IPS-18c (cell line): Measurements from ENCODE around the gene WWOX.

Experiments
- H3K4me3 ChIP-seq: 2 replicates; pipeline ENCODE4 v1.7.0; 2013; ENCODE audit warnings: low read depth, mild to moderate bottlenecking, low read length, moderate library complexity; ENCODE audit not compliant: insufficient read depth
- H3K9me3 ChIP-seq: one replicate; pipeline ENCODE4 v1.6.1; 2013; ENCODE audit warnings: mild to moderate bottlenecking, low read length, moderate library complexity; ENCODE audit not compliant: control insufficient read depth, insufficient read depth

WWOX gene

DNA sequence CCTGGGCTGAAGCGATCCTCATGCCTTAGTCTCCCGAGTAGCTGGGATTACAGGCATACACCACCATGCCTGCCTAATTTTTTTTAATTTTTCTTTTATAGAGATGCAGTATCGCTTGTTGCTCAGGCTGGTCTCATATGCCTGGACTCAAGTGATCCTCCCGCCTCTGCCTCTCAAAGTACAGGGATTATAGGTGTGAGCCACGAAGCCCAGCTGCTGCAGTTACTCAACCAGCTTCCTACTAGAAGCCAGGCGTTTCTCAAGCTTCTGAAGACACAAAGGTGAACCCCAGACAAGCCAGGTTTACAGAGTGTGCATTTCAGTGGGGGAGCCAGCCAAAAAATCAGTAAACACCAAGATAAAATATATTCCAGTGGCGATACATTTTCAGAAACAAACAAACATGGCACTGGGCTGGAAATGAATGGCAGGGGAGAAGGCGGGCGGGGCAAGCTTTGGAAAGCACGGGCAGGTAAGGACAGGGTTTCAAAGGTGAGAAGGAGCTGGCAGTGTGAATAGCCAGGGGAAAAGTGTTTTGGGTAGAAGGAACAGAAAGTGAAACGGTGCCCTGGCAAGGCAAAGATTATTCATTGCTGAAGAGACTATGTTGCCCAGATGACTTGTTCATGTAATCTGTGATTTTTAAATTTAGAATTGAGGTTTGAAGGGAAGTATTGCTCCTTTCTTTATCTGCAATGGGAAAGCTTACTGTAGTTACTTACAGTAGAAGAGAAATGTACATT, 471.1 kb downstream of the WWOX start:
- Histone ChIP-seq H3K4me3 (no peak overlapping the region), H3K9me3 (no peaks in the 10 kb centered on the region)

DNA sequence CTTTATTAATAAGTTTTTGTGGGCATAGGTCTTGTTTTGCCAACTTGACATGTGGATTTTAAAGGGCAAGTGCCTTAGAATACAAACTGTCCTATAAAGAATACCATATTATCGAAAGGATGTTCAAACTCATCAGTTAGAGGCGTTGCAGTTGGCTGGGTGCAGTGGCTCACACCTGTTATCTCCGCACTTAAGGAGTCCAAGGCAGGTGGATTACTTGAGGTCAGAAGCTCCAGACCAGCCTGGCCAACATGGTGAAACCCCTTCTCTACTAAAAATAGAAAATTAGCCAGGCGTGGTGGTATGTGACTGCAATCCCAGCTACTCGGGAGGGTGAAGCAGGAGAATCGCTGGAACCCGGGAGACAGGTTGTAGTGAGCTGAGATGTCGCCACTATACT, 472.0 kb downstream of the WWOX start:
- Histone ChIP-seq H3K9me3 (no peaks in the 10 kb centered on the region), H3K4me3 (no peak overlapping the region)

DNA sequence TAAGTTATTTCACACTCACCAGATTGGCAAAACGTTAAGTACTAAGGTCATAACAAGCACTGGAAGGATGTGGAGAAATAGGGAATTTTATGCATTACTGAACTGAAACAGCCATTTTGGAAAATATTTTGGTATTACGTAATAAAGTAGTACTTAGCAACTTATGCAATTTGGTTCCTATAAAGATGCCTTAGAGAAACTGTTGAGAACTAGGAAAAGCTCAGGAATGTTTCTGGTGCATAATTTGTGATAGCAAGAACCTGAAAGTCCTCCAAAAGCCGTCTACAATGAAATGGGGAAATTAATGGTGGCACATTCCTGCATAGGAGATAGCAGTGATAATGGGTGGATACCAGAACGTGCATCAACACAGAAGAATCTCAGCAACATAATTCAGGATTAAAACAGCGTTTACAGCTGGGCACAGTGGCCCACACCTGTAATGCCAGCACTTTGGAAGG, 472.5 kb downstream of the WWOX start:
- Histone ChIP-seq H3K9me3 (no peaks in the 10 kb centered on the region), H3K4me3 (no peak overlapping the region)

DNA sequence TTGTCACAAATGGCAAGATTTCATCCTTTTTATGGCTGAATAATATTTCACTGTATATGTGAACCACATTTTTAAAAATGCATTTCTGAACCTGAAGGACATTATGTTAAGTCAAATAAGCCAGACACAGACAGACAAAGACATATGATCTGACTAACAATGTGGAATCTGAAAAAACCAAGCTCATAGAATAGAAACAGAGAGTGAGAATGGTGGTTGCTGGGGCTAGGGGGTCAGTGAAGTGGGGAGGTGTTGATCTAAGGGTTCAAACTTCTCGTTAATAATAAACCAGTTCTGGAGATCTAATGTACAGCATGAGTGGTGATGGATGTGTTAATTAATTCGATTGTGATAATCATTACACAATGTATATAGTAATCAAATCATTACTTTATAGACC, 475.1 kb downstream of the WWOX start:
- no peak overlapping the region for H3K4me3 ChIP-seq
- H3K9me3 ChIP-seq, result no peaks in the 10 kb centered on the region

DNA sequence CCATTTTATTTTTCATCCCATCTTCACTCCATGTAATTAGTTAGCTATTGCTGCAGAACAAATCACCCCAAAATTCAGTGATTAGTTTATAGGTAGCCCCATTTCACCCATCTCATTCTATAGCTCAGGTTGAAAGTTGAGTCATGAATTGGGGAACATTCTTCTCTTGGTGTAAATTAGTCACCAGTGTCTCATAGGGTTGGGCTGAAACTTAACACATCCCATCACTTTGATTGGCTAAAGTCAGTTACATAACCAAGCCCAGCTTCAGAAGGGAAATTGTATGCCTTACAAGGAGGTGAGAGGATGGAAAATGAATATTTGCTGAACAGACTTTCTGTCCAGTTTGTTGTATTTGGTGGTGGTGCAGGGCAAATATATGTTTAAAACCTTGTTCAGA, 477.5 kb downstream of the WWOX start:
- Histone ChIP-seq H3K4me3 (no peak overlapping the region), H3K9me3 (no peaks in the 10 kb centered on the region)

DNA sequence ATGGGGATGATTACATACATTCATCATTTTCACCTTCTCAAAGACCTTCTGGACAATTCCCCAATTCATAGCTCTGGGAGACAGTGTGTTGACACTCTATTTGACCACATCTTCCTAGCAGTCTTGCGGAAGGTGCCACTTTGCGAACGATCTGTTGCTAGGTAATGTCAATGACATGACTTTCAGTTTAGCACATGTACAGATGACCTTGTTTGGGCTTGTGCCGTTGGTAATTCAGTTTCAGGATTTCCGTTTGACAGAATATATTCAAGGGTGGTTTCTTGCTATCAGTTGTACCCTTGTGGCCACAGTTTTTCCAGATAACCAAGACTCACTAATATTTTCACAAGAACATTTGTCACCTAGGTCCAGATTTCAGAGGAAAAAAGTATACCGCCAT, 478.2 kb downstream of the WWOX start:
- H3K9me3 ChIP-seq, result no peaks in the 10 kb centered on the region

DNA sequence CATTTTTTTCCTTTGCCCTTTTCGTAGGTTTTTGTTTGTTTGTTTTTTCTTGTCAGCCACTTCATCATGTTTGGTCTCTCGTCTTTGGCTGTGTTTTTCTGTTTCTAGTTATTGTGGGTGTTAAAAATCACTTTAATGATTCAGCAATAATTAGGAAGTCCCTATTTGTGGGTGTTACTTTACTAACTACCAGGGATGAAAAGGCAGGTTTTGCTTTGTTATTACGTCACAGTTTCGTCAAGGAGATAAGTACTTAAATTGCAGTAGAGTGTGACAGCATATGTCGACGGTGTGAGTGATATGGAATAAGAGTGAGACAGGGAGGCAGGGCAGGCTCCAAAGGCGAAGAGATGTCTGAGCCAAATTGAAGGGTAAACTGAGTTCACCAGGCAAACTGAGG, 479.6 kb downstream of the WWOX start:
- Histone ChIP-seq H3K4me3 (no peak overlapping the region), H3K9me3 (no peaks in the 10 kb centered on the region)

More for the DNA sequence above, 478.2 kb downstream of the WWOX start:
- no peak overlapping the region for H3K4me3 ChIP-seq

DNA sequence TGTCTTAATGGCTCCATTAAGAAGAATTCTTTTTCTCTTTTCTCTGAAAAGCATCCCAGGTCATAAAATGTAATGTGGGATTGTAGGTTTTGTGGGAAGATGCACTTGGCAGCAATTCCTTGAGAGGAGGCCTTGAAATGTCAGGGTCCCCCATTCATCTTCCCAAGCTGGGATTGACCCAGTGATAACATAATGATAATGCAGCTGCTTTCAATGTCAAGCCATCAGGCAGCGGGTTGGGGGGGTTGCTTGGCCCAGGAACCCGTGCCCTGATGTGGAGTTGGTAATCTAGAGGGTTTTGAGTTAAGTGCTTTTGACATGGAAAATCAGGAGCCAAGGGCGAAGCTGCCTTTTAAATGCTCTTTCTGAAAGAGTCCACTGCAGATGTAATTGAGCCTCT, 484.0 kb downstream of the WWOX start:
- H3K4me3 ChIP-seq, result no peak overlapping the region
- H3K9me3 ChIP-seq, result no peaks in the 10 kb centered on the region

DNA sequence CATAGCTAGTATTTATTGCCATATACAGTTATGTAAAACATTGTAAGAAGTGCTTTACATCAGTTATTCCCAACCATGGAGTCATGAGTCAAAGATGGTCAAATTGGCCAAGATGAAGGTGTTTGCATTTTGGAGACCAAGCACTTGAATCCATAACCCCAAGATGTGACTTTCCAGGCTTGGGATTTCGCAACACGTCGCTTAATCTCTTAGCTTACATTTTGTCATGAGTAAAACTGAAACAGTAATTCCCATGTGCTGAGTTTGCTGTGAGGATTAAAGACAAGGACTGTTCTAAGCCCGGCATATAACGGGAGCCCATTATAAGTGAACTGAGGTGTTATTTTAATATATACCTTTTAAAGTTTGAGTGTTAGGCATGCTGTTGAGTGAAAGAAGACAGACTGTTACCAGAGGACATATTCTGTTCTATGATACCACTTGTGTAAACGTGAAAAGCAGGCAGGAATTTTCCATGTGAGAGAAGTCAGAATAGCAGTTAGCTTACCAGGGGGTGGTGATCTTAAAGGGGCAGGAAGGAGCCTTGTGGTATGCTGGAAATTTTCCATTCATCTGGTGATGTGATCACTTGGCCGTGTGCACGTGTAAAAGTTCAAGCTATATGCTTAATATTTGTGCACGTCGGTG, 484.9 kb downstream of the WWOX start:
- Histone ChIP-seq H3K4me3 (no peak overlapping the region), H3K9me3 (no peaks in the 10 kb centered on the region)

DNA sequence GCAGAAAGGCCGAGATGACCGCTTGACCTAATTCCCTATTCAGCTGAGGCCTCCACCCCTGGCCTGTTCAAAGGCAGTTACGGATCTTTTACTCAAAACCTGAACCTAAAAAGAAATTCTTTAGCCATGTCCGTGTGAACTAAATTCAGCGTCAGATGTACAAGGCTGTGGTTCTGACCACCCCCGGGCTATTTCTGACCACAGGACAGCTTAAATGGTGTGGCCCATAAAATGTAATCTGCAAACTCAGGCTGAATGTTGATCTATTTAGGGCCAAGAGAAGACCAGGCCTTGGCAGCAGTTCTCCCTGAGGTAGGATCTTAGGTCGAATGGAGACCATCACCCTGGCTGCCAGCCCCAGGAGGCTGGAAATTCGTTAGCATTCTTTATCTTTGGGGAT, 485.5 kb downstream of the WWOX start:
- Histone ChIP-seq H3K9me3 (no peaks in the 10 kb centered on the region), H3K4me3 (no peak overlapping the region)

DNA sequence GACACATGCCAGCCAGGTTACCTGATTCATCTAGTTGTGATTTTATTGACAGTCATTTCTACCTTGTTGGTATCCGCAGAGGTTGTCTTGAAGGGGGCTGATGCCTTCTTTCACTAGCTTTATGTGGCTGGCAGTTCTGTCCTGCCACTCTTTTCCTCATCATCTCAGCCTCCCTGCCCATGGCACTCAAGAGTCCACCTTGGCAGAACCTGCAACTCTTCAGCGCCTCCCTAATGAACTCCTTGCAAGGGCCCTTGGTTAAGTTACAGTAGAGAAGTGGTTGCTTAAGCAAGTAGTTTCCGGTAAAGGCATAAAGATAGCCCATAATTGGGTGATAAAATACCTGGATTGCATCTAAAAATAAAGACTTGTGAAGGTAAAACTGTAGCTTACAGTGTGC, 489.9 kb downstream of the WWOX start:
- Histone ChIP-seq H3K9me3 (no peaks in the 10 kb centered on the region), H3K4me3 (no peak overlapping the region)

DNA sequence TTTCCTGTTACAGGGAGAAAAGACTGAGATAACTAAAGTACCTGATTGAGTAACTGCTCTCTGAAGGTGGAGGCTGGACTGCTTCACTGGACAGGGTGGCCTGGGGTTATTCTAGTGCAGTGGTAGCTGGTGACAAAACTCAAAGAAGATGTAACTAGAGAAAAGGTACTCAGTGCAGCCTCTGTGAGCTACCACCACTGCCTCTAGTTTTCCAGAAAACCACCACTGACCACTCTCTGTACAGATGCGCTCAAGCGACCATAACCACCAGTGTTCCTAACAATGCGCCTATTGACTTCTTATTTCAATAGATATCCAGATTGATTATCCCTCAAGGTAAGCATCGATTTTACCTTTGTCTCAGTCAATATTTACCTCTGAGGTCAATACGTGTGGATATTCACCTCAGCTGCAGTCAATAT, 492.2 kb downstream of the WWOX start:
- H3K4me3 ChIP-seq, result no peak overlapping the region
- H3K9me3 ChIP-seq, result no peaks in the 10 kb centered on the region

DNA sequence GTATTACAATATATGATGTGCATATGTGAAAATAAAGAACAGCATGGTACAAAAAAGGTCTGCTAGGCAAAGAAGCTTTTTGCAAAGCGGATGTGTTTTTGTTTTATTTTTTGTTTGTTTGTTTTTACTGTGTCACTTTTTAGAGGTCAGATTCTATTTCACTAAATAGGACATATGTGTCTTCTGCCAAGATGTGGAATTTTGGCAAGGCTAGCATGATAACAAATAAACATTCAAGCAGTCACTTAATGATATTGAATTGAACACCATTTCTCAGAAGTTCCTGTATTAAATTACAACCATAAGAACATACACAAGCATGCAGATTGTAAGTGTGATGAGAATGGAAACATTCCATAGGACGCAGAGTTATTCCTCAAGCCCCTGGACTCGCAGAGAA, 492.7 kb downstream of the WWOX start:
- H3K4me3 ChIP-seq, result no peak overlapping the region
- H3K9me3 ChIP-seq, result no peaks in the 10 kb centered on the region

DNA sequence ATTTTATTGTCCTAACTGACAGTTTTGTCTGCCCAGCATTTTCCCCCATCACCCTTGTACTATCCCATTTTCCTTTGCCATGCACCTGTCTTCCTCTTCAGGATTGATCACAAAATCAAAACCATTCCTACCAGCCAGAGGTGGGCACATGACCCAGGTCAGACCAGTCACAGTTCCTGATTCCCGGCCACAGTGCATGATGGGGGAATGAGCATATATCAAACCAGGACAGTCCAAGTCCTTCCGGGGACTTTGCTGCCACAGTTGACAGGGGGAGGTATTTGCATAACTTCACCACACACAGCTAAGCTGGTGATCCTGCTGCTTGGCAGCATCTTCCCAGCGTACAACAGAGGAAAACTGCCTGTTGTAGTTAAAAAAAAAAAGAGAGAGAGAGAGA, 493.9 kb downstream of the WWOX start:
- no peaks in the 10 kb centered on the region for H3K9me3 ChIP-seq
- H3K4me3 ChIP-seq, result no peak overlapping the region

DNA sequence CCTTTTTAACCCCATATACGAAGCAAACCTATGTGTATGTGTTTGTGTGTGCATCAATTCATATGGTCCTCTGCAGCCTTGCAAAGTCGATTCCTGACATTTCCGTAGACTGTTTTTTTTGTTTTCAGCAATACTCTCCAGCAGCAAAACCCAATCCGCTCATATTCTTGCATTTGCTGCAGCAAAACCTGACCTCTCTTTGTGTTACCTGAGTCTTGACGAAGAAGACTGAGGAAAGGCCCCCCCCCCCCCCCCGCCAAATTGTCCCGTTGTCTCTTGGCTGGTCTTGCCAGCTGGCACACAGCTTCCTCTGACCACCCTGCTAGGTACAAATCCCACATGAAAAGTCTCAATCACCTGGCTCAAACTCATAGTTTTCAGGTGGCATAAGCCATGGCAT, 494.7 kb downstream of the WWOX start:
- no peaks in the 10 kb centered on the region for H3K9me3 ChIP-seq
- no peak overlapping the region for H3K4me3 ChIP-seq

DNA sequence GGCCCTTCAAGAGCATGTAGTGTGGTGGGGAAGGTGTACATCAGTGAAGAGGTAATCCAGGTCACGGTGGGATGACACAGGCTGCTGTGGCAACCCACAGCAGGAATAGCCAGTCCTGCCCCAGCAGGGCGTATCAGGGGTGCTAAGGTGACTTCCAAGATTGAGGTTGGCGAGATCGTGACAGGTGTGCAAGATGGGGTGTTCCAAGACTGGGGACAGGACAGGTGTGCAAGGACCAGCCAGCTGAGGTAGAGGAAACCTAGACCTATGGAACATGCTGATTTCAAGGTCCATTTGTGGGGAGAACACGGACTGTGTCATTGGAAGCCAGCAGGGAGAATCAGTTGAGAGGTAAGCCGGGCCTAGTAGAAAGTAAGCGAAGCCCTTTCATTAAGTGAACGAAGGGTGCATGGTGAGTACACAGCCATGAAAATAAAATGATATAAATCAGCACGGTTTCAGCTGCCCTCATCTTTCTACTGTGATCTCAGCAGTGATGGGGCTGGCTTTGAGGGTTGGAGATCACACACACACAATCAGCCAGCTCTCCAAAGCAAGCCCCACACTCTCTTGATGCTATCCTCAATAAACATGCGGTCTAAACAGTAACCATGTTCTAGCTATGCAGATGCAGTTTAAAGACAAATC, 497.0 kb downstream of the WWOX start:
- Histone ChIP-seq H3K9me3 (no peaks in the 10 kb centered on the region), H3K4me3 (no peak overlapping the region)

DNA sequence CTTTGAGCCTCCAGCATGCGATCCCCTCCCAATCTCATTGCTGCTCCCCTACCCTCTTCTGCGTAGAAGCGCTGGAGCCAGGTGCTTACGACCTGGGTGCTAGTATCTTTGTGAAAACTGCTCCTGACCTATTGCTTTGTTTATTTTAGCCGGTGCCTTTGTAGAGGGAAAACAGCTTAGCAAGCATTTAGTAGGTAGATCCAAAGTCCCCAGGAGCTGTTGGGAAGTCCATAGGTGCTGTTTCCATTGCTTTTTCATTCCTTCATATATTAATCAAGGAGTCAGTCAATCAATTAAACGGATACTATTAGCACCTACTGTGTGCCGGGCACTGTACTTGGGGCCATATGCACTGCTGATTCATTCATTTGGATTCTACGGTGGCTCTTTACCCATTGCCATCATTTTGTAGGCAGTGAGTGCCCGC, 497.6 kb downstream of the WWOX start:
- Histone ChIP-seq H3K4me3 (no peak overlapping the region), H3K9me3 (no peaks in the 10 kb centered on the region)

DNA sequence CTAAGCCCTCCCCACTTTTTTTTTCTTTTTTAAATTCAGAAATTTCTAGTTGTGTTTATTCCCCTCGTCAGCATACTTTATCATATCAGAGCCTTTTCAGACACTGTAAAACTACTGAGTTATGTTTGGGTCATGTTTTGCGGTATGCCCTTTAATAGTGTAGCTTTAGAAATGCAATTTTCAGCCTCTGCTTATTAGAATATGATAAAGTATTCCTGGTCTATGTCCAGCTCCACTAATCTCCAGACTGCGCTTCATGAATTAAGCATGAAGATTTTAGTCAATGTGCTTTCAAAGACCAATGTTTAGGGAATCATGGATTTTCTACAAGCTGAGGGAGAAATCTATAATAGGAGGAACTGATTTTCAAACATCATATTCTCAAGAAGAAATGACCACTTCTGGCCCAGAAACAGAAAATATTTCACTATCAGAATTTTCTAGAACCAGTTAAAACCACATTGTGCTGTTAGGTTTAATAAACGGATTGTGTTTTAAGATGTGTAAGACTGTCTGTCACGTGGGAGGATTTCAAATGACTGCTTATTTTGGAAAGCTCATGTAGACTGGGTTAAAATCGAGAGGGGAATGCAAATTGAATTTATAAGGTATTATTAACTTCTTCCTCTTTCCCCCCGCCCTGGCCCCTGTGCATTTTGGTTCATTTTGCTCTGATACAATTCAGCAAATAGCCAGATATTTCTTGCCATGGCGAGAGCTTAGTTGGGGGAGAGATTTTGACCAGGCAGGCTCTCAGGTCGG, 498.5 kb downstream of the WWOX start:
- no peak overlapping the region for H3K4me3 ChIP-seq
- no peaks in the 10 kb centered on the region for H3K9me3 ChIP-seq
